HG02642 (cell line): Measurements from ENCODE around the gene PSPN.
"Not testable (repeated sequence)": the region's sequence is repeated elsewhere in the genome, so short reads cannot be mapped to it uniquely, and the experiment has no call there.

Source experiments
- ATAC-seq: cut with Tn5 transposase; IDR thresholded peaks from one replicate; pipeline ENCODE4 v1.9.1; 2021; ENCODE audit warnings: mild to moderate bottlenecking; ENCODE audit not compliant: unreplicated experiment, poor library complexity

The PSPN gene

DNA sequence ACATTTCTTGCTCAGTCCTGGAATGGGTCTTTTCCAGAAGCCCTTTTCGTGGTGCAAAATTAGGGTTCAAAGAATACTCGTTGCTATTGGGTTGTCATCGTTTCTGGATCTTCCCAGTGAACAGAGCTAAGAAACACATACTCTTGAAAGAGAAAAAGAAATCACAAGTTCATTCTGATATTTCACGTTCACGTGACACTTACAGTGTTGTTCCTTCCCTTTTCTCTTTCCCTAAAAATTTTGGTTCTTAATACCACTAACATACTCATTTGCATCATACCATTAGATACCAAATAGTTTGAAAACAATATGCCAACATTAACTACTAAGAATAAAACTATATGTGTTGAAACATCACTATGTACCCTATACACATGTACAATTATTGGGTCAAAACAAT lies 30.7 kb upstream of the PSPN start:
- no peak for ATAC-seq

DNA sequence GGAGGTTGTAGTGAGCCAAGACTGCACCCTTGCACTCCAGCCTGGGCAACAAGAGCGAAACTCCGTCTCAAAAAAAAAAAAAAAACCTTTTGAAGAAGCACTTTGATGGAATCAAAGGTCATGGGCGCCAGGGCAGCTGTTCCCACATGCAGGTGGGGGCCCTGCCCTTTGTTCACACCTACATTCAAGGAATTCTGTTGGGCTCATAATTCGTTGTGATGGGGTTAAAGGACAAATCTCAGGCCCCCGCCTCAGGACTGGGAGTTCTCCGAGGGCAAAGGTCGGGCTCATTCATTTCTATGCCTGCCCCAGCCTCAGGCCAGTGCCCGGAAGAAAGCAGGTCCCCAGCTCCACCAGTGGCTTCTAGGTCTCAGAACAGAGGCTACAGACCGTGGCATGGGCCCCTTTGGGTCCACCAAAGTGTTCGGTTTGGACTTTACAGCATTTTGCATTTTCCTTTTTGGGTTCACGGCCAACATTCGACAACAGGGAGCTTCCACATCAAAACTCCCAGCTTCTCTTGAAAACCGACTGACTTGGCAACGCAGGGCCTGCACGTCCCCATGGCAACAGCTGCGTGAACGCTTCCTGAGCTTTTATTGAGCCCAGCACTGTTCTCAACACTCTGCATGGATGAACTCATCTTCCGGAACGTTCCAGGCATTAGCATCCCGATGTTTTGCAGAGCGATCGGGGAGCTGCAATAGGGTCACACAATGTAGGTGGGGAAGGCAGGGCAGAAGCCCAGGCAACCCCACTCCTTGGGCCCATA lies 27.3 kb upstream of the PSPN start:
- ATAC-seq = no peak

DNA sequence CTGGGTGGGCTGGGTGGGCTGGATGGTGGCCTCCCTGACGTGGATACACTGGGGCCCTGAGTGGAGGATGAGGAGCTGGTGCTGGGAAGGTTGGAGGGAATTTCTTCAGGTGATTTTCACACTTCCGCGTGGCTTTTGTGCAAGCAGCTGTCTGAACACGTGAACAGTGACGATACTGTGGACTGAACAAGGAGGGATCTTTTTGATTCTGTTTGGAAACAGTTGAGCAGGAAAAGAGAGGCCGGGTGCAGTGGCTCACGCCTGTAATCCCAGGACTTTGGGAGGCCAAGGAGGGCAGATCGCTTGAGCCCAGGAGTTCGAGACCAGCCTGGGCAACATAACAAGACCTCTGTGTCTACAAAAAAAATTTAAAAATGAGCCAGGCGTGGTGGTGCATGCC lies 26.3 kb upstream of the PSPN start:
- ATAC-seq = no peak

DNA sequence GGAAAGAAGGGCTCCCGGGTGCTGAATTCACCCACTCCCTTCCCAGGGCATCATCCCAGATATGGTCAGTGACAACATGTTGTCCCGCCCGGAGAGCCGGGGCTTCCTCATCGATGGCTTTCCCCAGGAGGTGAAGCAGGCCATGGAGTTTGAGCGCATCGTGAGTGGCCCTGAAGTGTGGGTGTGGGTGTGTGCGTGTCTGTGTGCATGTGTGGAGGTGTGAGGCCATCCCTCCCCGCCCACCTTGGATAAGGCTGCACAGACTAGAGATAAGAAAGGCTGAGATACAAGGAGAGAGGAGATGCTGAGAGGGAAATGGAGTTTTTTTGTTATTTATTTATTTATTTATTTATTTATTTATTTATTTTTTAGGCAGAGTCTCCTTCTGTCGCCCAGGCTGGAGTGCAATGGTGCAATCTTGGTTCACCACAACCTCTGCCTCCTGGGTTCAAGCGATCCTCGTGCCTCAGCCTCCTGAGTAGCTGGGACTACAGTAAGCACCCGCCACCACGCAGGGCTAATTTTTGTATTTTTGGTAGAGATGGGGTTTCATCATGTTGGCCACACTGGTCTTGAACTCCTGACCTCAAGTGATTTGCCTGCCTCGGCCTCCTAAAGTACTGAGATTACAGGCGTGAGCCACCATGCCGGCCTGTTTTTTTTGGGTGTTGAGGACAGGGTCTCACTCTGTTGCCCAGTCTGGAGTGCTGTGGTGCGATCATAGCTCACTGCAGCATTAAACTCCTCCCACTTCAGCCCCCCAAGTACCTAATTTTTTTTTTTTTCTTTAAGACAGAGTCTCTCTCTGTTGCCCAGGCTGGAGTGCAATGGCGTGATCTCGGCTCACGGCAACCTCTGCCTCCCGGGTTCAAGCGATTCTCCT lies 24.6 kb upstream of the PSPN start:
- ATAC-seq = not testable (repeated sequence)

DNA sequence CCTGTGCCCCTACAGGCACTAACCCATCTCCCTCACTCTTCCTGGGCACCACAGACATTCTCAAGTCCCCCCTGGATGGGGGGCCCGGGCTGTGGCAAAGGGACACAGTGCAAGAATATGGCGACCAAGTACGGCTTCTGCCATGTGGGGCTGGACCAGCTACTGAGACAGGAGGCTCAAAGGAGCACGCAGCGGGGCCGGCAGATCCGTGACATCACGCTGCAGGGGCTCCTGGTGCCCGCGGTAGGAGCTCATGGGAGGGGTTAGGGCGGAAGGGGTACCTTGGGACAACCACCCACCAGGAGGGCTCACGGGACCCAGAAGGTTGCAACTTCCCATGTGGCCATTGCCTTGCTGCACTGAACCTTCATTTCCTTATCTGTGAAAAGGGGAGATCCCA lies 20.6 kb upstream of the PSPN start:
- ATAC-seq = no peak

DNA sequence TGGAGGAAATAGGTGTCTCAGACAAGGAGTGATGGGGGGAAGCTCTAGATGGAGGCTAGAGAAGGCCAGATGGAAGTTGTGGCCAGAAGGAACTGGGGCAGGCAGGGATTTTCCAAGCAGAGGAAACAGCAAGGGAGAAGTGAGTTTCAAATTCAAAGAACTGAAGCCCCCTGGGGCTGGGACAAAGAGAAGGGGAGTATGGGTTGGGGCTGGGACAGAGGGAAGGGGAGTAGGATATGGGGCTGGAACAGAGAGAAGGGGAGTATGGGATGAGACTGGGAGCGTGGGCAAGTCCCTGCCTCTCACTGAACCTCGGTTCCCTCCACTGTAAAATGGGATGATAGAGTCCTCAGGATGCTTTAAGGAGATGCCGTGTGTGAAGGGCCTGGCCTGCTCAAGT lies 19.1 kb upstream of the PSPN start:
- no peak for ATAC-seq

DNA sequence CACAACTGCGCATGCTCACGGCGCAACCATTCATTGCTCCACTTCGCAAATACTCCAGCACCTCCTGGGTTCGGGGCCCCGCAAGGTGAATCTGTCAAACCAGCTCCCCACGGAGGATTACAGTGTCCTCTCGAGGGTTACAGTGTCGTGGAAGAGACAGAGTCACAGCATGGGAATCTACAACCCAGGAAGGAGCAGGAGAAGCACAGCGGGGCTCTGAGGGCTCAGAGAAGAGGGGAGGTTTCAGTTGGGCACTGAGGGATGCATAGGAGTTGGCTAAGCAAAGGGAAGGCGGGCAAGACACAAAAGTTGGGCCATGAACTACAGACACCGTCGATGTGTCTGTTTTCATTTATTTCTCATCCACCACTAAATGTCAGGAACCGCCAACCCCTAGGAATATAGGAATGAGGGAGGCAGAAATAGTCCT lies 18.3 kb upstream of the PSPN start:
- no peak for ATAC-seq

DNA sequence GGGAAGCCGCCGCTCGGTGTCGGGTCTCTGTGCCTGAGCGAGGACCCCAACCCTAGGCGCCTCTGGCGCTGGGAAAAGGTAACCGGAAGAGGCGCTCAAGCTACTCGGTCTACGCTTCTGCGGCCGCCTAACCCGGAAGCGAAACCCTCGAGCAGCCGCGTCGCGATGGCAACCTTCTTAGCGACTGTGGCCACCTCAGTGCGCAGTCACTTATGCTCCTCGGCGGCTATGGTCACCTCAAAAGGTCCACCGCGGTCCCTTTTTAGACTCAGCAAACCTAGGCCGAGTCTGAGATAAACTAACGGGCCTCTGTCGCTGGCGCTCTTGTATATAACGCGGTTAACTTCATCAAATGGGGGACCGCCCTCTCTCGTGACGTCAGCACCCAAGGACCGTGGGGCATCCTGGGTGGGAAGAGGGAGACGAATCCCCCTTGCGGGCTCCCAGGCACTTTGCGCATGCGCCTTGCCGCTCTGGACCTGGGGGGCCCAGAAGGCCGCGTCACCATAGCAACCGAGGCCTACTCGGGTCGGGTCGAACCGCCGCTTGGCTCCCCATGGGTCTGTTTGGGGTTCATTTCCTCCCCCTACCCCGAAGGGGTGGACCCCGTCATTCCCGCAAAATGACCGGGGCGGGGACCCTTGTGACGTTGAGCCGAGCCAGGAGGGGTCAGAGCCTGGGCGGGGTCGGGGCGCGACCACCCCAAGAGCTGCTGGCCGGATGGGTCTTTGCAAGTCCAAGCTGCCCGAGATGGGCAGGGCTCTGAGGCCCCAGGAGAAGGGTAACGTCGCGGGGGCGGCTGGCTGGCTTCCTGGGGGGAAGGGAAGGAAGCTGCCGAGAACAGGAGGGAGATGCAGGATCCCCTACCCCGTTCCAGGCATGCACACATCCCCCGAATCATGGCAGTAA lies 17.6 kb upstream of the PSPN start, which contains the start of gene GTF2F1:
Gene GTF2F1 (minus strand): TSS at position 91 of the 909 bp plus-strand sequence. CDS start 169 bp downstream, outside the sequence.
- ATAC-seq = peak; percentile 85

DNA sequence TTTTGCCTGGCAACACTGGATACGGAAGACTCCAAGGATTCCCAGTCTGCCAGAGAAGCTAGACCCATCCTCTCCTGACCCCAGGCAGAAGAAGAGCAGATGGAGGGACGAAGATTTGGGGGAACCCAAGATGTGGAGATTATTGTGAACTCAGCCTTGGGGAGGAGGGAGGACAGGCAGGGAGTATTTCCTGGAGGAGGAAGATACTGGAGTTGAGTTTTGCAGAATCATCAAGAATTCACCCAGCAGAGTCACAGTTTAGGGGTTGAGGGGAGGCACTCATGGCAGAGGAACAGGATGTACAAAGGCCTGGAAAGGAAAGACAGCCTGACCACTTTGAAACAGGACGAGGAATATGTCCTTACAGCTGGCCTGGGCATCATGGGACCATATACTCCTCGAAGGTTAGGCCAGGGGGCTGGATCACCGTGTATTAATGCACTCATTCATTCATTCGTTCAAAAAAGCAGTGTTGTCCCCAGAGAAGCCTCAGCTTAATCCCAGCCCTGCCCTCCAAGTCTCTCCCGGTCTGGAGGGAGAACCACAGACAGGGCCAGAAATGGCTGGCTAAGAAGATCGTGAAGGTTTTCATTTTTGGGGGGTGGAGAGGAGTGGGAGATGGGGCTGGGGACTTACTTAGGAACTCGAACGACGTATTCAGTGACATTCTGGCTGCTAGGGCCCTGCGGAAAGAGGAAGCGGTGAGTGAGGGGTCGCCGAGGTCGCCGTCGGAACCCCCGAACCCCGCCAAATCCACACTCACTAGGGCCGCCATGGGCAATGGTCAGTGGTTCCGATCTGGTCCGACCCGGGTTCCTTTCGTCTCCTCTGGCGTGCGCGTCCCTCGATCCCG lies 16.7 kb upstream of the PSPN start:
- ATAC-seq = no peak

DNA sequence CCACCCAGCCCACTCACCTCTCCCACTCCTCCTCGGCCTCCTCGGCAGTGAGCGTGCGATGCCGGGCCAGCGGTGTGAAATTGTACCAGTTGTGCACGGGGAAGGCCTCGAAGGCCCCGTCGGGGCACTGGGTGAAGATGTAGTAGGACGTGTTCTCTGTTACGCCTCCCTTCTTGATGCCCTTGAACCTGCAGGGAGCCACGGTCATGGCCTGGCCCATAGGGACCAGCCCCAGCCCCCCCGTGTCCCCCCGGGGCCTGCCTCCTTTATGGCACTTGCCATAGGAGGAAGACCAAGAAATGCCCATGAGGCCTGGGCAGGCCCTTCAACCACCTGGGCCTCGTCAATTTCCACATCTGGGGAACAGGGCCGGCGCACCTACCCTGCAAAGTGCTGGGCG lies 11.6 kb upstream of the PSPN start:
- no peak for ATAC-seq

DNA sequence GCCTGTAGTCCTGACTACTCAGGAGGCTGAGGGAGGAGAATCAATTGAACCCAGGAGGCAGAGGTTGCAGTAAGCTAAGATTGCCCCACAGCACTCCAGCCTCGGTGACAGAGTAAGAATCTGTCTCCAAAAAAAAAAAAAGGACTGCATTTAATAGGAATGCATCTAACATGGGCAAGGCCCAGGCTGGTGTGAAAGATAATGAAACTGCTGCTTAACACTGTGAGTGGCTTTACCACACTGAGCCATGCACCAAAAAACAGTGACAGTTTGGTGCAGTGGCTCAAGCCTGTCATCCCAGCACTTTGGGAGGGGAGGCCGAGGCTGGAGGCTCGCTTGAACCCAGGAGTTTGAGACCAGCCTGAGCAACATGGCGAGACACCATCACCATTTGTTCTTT lies 8.6 kb upstream of the PSPN start:
- ATAC-seq = no peak

DNA sequence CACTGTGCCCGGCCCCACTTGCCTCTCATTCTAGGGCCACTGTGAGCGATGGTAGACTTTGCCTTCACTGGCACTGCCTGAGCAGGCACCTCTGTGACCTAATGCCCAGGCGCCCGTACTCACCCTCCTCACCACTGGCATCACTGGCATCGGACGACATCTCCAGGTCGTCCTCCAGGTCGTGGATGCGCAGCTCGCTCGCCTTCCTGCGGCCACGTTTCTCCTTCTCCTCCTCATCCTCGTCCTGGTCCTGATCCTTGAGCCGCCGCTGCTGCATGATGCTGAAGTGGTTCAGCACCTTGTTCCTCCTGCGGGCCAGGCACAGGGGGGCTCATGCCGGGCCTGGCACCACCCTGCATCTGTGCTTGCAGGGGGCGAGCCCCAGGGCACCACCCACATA lies 7.5 kb upstream of the PSPN start:
- ATAC-seq = no peak

DNA sequence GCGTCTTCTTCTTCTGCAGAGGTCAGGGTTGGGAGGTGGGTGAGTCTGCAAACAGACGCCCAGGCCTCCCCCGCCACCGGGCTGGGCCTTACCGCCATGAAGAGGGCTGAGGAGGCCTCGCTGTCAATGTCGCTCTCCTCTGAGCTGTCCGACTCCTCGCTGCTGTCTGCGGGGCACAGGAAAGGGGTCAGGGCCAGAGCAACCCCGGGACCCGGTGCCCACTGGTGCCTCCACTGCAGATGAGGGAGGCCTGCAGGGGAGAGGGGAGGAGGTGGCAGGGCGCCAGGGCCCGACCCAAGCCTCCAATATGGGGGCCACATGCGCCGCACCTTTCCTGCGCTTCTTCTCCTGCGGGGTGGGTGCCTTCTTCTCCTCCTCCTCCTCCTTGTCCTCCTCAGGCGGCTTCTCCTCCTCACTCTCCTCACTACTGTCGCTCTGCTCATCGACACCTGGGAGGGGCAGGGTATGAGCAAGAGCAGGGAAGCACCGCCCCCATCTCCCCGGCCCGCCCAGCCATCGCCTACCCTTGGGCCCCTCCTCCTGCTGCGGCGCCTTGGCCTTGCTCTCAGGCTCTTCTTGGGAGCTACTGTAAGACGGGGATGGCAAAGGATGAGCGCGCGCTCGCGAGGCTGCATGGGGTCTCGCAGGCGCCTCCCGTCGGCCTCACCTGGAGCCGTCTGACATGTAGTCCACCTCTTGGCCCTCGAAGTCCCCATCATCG lies 5.5 kb upstream of the PSPN start:
- ATAC-seq = no peak

DNA sequence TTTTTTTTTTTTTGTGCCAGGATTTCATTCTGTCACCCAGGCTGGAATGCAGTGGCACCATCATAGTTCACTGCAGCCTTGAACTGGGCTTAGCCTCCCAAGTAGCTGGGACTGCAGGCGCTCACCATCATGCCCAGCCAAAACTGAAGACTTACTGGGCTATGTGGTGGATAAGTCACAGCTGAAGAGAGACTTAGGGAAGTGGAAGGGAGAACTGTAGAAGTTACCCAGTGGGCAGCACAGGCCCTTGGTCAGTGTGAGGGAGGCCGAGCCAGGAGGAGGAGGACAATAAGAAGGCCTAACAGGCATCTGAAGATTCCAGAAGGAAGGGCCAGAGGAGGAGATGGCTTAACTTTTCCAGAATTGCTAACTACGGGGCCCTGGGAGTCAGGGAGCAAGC lies 4.0 kb upstream of the PSPN start:
- ATAC-seq = no peak

DNA sequence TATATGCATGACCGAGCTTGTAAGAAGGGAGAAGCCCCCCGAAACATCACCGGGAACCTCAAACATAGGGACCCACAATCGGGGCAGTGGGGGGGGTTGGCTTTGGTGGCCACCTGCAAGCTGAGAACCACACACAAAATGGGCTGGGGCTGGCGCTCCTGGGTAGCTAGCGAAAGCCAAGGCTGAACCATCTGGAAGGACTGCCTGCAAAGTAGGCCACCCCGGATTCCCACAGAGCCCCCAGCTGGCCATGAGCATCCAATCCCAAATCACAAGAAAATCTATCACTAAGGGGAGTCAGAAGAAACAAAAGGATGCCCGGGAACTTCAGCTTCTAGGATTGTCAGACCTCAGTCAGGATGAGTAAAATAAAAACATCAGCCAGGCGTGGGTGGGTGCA lies 2.8 kb upstream of the PSPN start:
- ATAC-seq = no peak

DNA sequence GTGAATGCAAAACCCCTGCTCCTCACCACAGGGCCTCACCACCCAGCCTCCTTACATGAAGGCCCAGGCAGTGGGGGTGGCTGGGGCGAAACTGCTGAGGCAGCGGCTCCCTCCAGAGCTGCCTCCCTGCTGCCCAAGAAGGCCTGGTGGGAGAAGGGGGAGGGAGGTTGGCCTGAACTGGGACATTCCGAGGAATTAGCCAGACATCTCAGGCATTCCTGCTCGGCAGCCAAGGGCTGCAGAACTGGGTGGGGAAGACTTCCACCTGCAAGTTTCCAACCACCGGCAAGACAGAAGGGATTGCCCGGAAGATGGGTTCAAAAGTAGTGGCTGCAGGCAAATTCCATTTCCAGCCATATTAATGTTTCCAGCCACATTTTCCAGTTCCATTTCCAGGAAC lies 2.3 kb upstream of the PSPN start:
- ATAC-seq = no peak

DNA sequence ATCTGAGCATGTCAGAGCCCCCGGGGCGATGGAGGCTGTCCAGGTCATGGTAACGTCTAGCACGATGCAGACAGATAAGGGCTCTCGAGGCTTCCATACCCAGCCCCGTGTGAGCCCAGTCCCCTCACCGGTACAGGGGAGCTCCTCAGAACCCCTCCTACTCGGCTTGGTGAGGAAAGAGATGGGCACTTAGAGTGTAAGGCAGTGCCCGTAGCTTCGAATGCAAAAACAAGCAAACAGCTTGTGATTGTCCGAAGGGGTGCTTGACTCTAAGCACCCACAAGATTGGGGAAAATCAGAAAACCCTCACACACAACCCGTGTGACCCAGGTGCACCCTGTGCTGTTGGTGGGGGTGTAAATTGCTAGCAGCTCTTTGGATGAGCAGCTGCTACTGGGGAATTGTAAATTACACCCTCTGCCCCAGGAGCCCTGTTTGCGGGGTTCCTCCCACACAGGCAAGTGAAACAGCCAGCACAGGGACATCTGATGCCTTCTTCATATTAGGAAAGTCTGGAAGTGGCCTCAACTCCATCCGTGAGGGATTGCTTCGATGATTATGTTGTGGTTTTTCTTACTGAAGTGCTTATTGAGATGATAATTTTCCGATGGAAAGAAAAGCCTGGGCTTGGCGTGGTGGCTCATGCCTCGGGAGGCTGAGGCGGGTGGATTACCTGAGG lies 918 bp upstream of the PSPN start:
- ATAC-seq = no peak

DNA sequence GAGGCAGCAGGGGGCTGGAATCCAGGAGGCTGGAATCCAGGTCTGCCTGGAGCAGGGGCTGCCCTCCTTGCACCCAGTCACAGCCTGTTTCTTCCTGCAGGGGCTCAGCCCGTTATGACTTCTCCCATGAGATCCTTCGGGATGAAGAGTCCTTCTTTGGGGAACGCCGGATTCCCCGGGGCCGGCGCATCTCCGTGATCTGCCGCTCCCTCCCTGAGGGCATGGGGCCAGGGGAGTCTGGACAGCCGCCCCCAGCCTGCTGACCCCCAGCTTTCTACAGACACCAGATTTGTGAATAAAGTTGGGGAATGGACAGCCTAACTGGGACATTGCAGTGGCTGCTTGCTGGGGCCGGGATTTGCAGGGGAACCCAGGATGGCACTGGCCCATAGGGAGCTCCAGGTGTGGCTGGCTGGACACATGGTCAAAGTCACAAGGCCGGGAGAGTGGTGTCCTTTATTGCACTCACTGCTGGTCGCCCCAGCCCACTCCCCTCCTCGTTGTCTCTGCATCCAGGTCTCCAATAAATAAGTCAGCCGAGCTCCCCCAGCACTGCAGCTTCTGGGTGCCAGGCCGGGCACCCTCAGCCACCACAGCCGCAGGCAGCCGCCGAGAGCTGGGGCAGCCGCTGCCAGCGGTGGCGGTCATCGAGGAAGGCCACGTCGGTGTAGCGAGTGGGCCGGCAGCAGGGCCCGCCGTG lies 872 bp downstream of the PSPN start:
- ATAC-seq = no peak
